Measurements from ENCODE around the gene NPNT.

- TF ChIP-seq POLR2AphosphoS5 (IDR thresholded peaks at IDR 0.05; ENCODE audit: low read depth, low read length) (no peak), EP300 (IDR thresholded peaks at IDR 0.05; ENCODE audit: borderline replicate concordance in 1 of 2, low read depth in 1 of 2, low read length in 1 of 2) (no peak), CTCF (IDR thresholded peaks at IDR 0.05) (no peak), PBX3 (IDR thresholded peaks at IDR 0.05) (no peak), TCF12 (IDR thresholded peaks at IDR 0.05) (no peak), GABPA (IDR thresholded peaks at IDR 0.05; ENCODE audit: low read depth) (no peak)
- TF ChIP-seq, protein P1, sequence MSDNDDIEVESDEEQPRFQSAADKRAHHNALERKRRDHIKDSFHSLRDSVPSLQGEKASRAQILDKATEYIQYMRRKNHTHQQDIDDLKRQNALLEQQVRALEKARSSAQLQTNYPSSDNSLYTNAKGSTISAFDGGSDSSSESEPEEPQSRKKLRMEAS (IDR thresholded peaks at IDR 0.05; ENCODE audit: low read depth): no peak
These were observed 22.0 kb downstream of the NPNT start for GRCh38 chr4:105917171-105917685.

All from SK-N-SH (cell line).